ENCODE measurements around the gene CLPSL1.

DNA sequence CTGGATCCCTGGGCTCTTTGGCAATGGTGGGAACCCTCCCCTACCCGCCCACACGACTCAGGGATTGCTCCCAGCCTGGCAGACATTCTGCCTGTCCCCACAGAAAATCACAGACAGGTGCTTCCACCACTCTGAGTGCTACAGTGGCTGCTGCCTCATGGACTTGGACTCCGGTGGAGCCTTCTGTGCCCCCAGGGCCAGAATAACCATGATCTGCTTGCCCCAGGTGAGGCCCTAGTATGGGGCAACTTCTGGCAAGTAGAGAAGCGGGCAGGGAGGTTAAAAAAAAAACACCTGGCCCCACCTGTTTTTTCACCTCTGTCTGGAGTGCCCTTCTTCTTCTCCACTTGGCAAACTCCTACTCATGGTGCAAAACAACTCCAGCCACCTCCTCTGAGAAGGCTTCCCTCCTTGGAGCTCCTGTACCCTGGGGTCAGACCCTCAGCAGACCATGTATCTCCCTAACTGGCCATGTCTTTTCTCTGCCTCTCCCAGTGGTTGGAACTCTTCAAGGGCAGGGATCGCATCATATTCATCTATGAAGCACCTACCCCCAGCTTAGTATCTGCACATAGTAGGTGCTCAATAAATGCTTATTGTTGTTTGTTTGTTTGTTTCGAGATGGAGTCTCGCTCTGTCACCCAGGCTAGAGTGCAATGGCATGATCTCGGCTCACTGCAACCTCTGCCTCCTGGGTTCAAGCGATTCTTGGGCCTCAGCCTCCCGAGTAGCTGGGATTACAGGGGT lies 3.3 kb upstream of the CLPSL1 start:
- TF ChIP-seq, protein P1, sequence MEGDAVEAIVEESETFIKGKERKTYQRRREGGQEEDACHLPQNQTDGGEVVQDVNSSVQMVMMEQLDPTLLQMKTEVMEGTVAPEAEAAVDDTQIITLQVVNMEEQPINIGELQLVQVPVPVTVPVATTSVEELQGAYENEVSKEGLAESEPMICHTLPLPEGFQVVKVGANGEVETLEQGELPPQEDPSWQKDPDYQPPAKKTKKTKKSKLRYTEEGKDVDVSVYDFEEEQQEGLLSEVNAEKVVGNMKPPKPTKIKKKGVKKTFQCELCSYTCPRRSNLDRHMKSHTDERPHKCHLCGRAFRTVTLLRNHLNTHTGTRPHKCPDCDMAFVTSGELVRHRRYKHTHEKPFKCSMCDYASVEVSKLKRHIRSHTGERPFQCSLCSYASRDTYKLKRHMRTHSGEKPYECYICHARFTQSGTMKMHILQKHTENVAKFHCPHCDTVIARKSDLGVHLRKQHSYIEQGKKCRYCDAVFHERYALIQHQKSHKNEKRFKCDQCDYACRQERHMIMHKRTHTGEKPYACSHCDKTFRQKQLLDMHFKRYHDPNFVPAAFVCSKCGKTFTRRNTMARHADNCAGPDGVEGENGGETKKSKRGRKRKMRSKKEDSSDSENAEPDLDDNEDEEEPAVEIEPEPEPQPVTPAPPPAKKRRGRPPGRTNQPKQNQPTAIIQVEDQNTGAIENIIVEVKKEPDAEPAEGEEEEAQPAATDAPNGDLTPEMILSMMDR (conservative IDR thresholded peaks at IDR 0.05 in 1 of 2, IDR thresholded peaks at IDR 0.05 in 1 of 2; ENCODE audit: low read depth in 1 of 2, low read length in 2 of 2): no peak
- no peak for TF ChIP-seq EZH2 (IDR thresholded peaks at IDR 0.05; ENCODE audit: low read length, missing control alignments)

All from fibroblast of lung (primary cell).